K562 (cell line): ENCODE results near the gene LRP1. TPM values are rescaled to one million over a fixed set of nuclear protein-coding genes. Genes with fewer than 3 reads are reported as not detected.

Experiments
- CBFB ChIP-seq: sonication (generic); formaldehyde crosslinking; IDR thresholded peaks from 2 replicates; pipeline ENCODE4 v1.4.0; 2020; ENCODE audit warnings: mild to moderate bottlenecking, missing genetic modification reagents
- ILK ChIP-seq: fragments of 450-650 bp; IDR thresholded peaks from 2 replicates; pipeline ENCODE4 v1.6.1; 2016; ENCODE audit warnings: missing genetic modification characterization, low read depth, mild to moderate bottlenecking, missing compliant biosample characterization, moderate library complexity, borderline replicate concordance
- KDM4B ChIP-seq, 2 experiments: fragments of 450-650 bp in 1 of 2; sonication (generic) in 1 of 2; IDR thresholded peaks; 2 replicates each; pipeline ENCODE4 v1.6.1; 2016 to 2017; ENCODE audit warnings: borderline replicate concordance in 2 of 2, antibody characterized with exemption in 1 of 2, low read depth in 1 of 2, mild to moderate bottlenecking in 1 of 2
- NR3C1 ChIP-seq: sonication (generic); formaldehyde crosslinking; IDR thresholded peaks from 2 replicates; pipeline ENCODE4 v1.8.1; 2022; ENCODE audit warnings: missing genetic modification reagents
- PCBP2 ChIP-seq: fragments of 200-400 bp; formaldehyde crosslinking; IDR thresholded peaks from 2 replicates; pipeline ENCODE4 v1.6.1; 2018; ENCODE audit warnings: low read length, low read depth, mild to moderate bottlenecking, moderate library complexity; ENCODE audit not compliant: poor library complexity, severe bottlenecking
- RBM15 ChIP-seq: fragments of 200-400 bp; formaldehyde crosslinking; IDR thresholded peaks from 2 replicates; pipeline ENCODE4 v1.6.1; 2018; ENCODE audit warnings: mild to moderate bottlenecking, low read length, moderate library complexity; ENCODE audit not compliant: insufficient read depth
- RBM34 ChIP-seq: fragments of 200-400 bp; formaldehyde crosslinking; IDR thresholded peaks from 2 replicates; pipeline ENCODE4 v1.6.1; 2018; ENCODE audit warnings: low read length, borderline replicate concordance; ENCODE audit not compliant: insufficient read depth
- RFX1 ChIP-seq: fragments of 450-650 bp; IDR thresholded peaks from 2 replicates; pipeline ENCODE4 v1.6.1; 2016; ENCODE audit warnings: mild to moderate bottlenecking, moderate library complexity
- SNIP1 ChIP-seq: fragments of 450-650 bp; IDR thresholded peaks from 2 replicates; pipeline ENCODE4 v1.7.1; 2017; ENCODE audit warnings: low read depth, mild to moderate bottlenecking
- TCFL5 ChIP-seq: fragments of 250-450 bp; sonication (Bioruptor Pico); conservative IDR thresholded peaks from 2 replicates; pipeline ENCODE4 v1.6.1; 2021; ENCODE audit warnings: mild to moderate bottlenecking, moderate library complexity, matching md5 sums
- TRIM24 ChIP-seq, 2 experiments: fragments of 450-650 bp; IDR thresholded peaks; 2 replicates each; pipeline ENCODE4 v1.6.1; 2016
- ZNF445 ChIP-seq: fragments of 250-450 bp; sonication (Bioruptor Pico); IDR thresholded peaks from 2 replicates; pipeline ENCODE4 v1.4.0; 2020; ENCODE audit warnings: low read depth, mild to moderate bottlenecking, moderate library complexity
- ZNF551 ChIP-seq: fragments of 250-450 bp; sonication (Bioruptor Pico); IDR thresholded peaks from 2 replicates; pipeline ENCODE4 v1.5.0; 2021; ENCODE audit warnings: mild to moderate bottlenecking, moderate library complexity
- ZSCAN29 ChIP-seq: fragments of 450-650 bp; IDR thresholded peaks from 2 replicates; pipeline ENCODE4 v1.6.1; 2017
- polyA plus RNA-seq, 8 experiments: library from polyadenylated mRNA; depleted of rRNA in 4 of 8; stranded (reverse) in 5 of 8; unstranded in 3 of 8; fragments of >200 nt; fragmentation: Nextera tagmentation in 2 of 8; fragmentation: Illumina TruSeq in 1 of 8; extraction: Ambion mirVana in 2 of 8; extraction: Trizol in 1 of 8; gene quantifications; 2 replicates each; pipeline versions ENCODE4 v1.2.1 to v1.2.3, GENCODE V29; 2011 to 2014; ENCODE audit warnings: inconsistent platforms in 1 of 8, missing spikeins in 1 of 8
- total RNA-seq, 7 experiments: library from RNA; depleted of rRNA in 6 of 7; stranded (reverse); fragments of >200 nt in 6 of 7; fragmentation: Illumina TruSeq in 2 of 7; extraction: Trizol in 2 of 7; gene quantifications; 2 replicates each; pipeline versions ENCODE4 v1.2.1 to v1.2.3, GENCODE V29; 2011 to 2021; ENCODE audit warnings: low replicate concordance in 1 of 7
- TF ChIP-seq, protein P1 (sequence below), 2 experiments: fragments of 450-650 bp; IDR thresholded peaks; 2 replicates each; pipeline ENCODE4 v1.6.1; 2016
- TF ChIP-seq, protein P2 (sequence below): fragments of 450-650 bp; IDR thresholded peaks from 2 replicates; pipeline ENCODE4 v1.6.1; 2016; ENCODE audit warnings: mild to moderate bottlenecking, moderate library complexity

LRP1 gene
- total and polyA plus RNA-seq, 9 of the 15 experiments (the other 6 are each of a cell fraction or from before 2014, with no cell fraction given) = 0.04 to 0.64 (median 0.19) TPM; not detected in 2

DNA sequence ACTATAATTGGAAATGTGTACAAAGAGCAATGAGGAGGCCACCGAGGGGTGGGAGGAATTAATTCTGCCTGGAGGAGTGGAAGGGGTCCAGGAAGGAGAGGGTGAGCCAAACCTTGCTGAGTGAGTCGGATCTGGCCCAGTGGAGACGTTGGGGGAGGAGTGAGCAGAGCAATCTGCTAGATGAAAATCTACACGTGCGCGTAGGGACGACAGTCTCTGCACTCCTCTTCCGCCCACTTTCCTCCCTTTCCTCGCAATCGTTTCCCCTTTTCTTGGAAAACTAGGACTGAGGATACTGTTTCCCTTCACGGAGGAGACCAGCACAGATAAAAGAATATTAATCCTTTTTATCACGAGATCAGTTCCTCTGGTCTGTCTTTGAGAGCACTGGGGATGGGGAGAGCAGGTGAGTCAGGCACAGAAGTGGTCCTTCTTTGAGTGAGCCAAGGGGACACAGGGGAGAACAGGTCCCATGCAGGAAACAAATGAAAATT, 42.2 kb upstream of the LRP1 start (continued):
- TF ChIP-seq ZNF445 (CRISPR knock-in tag) (no peak), RBM34 (no peak), ILK (tag) (no peak), ZNF551 (CRISPR knock-in tag) (no peak), RFX1 (no peak), TRIM24 (IDR thresholded peaks at IDR 0.05) (no peak; a peak in 1 of 4 replicates), RBM15 (no peak), SNIP1 (no peak), PCBP2 (no peak), NR3C1 (CRISPR knock-in tag) (no peak), TCFL5 (CRISPR knock-in tag) (no peak), KDM4B (IDR thresholded peaks at IDR 0.05; ENCODE audit: borderline replicate concordance in 2 of 2, low read depth in 1 of 2) (0 out of 4 replicates have a peak, but pooled peaks of 1 of the 2 experiments have one; percentile 40), CBFB (CRISPR knock-in tag) (no peak), ZSCAN29 (no peak)
- TF ChIP-seq, protein P1, sequence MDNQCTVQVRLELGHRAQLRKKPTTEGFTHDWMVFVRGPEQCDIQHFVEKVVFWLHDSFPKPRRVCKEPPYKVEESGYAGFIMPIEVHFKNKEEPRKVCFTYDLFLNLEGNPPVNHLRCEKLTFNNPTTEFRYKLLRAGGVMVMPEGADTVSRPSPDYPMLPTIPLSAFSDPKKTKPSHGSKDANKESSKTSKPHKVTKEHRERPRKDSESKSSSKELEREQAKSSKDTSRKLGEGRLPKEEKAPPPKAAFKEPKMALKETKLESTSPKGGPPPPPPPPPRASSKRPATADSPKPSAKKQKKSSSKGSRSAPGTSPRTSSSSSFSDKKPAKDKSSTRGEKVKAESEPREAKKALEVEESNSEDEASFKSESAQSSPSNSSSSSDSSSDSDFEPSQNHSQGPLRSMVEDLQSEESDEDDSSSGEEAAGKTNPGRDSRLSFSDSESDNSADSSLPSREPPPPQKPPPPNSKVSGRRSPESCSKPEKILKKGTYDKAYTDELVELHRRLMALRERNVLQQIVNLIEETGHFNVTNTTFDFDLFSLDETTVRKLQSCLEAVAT (IDR thresholded peaks at IDR 0.05) = 0 out of 4 replicates have a peak, but pooled peaks of 1 of the 2 experiments have one; percentile 40
- TF ChIP-seq, protein P2, sequence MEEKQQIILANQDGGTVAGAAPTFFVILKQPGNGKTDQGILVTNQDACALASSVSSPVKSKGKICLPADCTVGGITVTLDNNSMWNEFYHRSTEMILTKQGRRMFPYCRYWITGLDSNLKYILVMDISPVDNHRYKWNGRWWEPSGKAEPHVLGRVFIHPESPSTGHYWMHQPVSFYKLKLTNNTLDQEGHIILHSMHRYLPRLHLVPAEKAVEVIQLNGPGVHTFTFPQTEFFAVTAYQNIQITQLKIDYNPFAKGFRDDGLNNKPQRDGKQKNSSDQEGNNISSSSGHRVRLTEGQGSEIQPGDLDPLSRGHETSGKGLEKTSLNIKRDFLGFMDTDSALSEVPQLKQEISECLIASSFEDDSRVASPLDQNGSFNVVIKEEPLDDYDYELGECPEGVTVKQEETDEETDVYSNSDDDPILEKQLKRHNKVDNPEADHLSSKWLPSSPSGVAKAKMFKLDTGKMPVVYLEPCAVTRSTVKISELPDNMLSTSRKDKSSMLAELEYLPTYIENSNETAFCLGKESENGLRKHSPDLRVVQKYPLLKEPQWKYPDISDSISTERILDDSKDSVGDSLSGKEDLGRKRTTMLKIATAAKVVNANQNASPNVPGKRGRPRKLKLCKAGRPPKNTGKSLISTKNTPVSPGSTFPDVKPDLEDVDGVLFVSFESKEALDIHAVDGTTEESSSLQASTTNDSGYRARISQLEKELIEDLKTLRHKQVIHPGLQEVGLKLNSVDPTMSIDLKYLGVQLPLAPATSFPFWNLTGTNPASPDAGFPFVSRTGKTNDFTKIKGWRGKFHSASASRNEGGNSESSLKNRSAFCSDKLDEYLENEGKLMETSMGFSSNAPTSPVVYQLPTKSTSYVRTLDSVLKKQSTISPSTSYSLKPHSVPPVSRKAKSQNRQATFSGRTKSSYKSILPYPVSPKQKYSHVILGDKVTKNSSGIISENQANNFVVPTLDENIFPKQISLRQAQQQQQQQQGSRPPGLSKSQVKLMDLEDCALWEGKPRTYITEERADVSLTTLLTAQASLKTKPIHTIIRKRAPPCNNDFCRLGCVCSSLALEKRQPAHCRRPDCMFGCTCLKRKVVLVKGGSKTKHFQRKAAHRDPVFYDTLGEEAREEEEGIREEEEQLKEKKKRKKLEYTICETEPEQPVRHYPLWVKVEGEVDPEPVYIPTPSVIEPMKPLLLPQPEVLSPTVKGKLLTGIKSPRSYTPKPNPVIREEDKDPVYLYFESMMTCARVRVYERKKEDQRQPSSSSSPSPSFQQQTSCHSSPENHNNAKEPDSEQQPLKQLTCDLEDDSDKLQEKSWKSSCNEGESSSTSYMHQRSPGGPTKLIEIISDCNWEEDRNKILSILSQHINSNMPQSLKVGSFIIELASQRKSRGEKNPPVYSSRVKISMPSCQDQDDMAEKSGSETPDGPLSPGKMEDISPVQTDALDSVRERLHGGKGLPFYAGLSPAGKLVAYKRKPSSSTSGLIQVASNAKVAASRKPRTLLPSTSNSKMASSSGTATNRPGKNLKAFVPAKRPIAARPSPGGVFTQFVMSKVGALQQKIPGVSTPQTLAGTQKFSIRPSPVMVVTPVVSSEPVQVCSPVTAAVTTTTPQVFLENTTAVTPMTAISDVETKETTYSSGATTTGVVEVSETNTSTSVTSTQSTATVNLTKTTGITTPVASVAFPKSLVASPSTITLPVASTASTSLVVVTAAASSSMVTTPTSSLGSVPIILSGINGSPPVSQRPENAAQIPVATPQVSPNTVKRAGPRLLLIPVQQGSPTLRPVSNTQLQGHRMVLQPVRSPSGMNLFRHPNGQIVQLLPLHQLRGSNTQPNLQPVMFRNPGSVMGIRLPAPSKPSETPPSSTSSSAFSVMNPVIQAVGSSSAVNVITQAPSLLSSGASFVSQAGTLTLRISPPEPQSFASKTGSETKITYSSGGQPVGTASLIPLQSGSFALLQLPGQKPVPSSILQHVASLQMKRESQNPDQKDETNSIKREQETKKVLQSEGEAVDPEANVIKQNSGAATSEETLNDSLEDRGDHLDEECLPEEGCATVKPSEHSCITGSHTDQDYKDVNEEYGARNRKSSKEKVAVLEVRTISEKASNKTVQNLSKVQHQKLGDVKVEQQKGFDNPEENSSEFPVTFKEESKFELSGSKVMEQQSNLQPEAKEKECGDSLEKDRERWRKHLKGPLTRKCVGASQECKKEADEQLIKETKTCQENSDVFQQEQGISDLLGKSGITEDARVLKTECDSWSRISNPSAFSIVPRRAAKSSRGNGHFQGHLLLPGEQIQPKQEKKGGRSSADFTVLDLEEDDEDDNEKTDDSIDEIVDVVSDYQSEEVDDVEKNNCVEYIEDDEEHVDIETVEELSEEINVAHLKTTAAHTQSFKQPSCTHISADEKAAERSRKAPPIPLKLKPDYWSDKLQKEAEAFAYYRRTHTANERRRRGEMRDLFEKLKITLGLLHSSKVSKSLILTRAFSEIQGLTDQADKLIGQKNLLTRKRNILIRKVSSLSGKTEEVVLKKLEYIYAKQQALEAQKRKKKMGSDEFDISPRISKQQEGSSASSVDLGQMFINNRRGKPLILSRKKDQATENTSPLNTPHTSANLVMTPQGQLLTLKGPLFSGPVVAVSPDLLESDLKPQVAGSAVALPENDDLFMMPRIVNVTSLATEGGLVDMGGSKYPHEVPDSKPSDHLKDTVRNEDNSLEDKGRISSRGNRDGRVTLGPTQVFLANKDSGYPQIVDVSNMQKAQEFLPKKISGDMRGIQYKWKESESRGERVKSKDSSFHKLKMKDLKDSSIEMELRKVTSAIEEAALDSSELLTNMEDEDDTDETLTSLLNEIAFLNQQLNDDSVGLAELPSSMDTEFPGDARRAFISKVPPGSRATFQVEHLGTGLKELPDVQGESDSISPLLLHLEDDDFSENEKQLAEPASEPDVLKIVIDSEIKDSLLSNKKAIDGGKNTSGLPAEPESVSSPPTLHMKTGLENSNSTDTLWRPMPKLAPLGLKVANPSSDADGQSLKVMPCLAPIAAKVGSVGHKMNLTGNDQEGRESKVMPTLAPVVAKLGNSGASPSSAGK = peak; percentile 96
